HG03039 (cell line): ENCODE measurements around the gene LEF1.

Source experiments
- ATAC-seq: cut with Tn5 transposase; IDR thresholded peaks from one replicate; pipeline ENCODE4 v1.9.1; 2021; ENCODE audit warnings: mild to moderate bottlenecking, moderate library complexity; ENCODE audit not compliant: unreplicated experiment

Gene LEF1

GRCh38 chr4:108115168-108115526 is 53.6 kb downstream of the LEF1 start:
- ATAC-seq = no peak

DNA sequence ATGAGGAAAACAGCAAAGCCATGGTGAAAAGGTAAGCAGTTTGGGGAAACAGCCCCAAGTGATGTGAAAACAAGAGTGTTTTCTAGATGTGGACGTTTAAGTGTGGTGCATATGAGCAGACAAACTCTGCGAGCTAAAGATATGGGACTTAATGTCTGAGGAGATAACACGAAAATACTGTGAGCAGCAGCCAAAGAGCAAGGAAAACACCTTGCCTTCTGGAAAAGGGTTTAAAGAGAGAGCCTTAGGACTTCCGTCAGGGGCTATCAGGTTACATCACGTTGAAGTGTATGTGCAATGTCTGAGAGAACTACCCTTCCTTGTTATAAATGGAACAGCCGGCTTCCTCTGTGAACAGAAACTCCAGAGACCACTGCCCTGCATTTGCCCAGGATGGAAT is 54.2 kb downstream of the LEF1 start:
- no peak for ATAC-seq

DNA sequence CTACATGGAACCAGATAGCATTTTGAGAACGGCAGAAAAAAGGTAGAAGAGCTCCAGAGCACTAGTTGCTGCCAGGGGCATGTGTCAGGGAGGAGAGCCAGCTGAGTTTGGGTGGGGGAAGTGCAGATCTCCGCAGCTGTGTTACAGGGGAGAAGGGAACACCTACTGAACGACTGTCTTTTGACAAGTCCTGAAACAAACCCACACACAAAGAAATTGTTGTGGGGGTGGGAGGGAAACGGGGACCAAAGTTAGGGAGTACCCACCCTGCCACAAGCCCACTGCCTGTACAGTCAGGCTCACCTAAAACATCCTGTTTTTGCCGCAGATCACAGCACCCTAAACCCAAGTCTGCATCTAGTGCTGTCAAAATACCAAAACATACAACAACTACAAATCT is 55.5 kb downstream of the LEF1 start:
- no peak for ATAC-seq

- ATAC-seq = no peak
Measured at GRCh38 chr4:108111781-108112180, 57.0 kb downstream of the LEF1 start.

DNA sequence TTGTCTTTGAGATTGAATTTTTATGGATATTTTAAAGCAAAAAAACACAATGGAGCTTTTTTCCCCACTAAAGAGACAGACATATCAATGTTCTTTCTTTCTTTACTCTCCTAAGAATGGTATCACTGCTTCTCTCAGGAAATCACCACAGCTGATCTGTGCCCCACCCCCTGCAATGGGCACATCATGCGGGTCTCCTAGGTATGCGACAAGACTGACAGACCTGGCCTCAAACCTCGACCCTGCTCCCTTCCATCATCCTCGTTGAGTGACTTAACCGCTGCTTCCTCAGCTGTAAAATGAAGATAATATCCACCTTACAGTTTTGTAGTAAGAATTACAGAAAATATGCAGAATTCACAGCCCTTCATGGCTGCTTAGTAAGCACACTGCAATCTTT is 58.3 kb downstream of the LEF1 start:
- ATAC-seq = peak; percentile 11

GRCh38 chr4:108109997-108110416 is 58.7 kb downstream of the LEF1 start:
- peak; percentile 57 for ATAC-seq

- ATAC-seq = no peak
Measured at GRCh38 chr4:108109111-108109510, 59.6 kb downstream of the LEF1 start.

GRCh38 chr4:108107729-108108382 is 60.9 kb downstream of the LEF1 start:
- no peak for ATAC-seq

GRCh38 chr4:108107101-108107500 is 61.6 kb downstream of the LEF1 start:
- ATAC-seq = no peak

- no peak for ATAC-seq
Measured at GRCh38 chr4:108106186-108106585, 62.5 kb downstream of the LEF1 start.

DNA sequence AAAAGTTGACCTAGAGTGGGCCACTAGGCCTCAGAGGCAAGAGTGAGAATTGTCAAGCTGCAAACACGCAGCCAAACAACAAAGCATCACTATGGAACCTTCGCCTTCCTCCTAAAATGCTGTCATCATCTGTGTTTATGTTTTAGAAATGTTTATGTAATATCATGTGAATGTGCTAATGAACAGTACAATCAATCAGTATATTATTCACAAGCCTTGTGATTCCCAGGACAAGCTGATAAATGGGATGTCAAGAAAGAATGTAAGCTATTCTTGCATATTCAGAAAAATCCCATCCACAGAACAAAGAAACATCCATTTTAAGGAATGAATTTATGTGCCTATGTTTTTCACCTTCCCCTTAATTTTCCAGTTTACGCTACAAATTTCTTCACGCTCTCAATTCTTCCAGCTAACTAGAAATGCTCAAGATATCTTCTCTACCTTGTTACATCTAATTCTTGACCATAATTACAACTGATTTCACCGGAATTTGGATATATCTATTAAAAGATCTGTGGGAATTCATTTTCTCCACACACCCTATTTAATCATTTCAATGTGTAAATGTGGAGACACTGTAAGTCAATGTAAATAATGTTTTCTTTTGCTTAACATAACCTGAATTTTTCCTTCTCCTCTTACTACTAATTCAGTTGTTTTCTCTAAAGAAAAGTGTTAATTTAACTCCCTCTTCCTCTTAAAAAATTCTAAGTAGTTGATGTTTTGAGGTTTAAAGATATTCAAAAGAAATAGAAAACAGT is 65.5 kb downstream of the LEF1 start:
- ATAC-seq = no peak

DNA sequence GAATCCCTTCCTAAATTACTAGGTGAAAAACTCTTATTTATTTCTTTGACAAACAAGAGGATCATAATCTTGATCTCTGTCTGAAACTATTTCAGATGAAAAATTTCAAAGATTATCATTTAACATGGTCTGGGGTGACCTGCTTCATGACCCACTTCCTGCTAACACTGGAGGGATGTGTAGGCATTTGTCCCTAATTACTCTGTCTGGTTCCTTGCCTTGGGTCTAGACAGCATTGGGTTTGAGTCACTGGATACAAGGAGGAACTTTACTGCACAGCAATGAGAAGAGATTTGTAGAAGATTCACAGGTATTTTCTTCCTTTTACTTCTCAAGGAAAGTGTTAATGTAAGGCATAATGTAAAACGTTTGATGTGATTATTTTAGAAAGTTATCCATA is 67.9 kb downstream of the LEF1 start:
- ATAC-seq = no peak

DNA sequence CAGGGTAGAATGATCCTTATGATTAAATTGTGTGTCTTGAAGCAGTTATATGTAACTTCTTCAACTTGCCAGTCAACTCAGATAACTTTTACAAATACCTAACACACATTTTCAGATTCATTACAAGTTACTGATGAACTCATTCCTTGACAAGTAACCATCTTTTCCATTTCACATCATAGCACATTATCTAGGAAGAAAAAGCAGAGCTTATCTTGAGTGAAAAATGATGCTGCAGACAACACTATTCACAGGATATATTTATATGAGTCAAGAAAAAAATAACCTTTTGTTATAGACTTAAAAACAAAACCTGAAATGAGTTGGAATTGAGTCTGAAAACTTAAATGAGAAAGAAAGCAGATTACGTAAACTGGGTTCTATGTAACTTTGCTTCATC is 68.9 kb downstream of the LEF1 start:
- no peak for ATAC-seq

- ATAC-seq = no peak
Measured at GRCh38 chr4:108097990-108098553, 70.7 kb downstream of the LEF1 start.

- ATAC-seq = no peak
Measured at GRCh38 chr4:108094923-108095482, 73.7 kb downstream of the LEF1 start.

DNA sequence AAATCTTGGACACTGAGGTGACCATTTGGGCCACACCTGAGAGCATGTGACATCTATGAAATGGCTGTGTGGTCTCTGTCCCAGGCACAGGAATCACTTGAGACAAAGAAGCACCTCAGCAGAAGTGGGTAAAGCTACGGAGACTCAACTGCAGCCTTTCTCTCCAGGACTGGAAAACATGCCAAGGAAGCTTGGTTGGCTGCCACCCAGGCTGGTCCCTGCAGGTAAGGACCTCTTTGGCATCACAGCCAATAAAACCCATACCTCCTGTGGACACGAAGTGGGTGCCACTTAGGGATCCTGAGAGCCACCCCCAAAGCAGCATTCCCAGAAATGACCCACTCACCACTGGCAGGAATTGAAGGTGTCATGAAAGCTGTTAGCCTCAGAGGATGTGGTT is 74.6 kb downstream of the LEF1 start:
- no peak for ATAC-seq

GRCh38 chr4:108092288-108092687 is 76.4 kb downstream of the LEF1 start:
- no peak for ATAC-seq

- no peak for ATAC-seq
Measured at GRCh38 chr4:108087293-108087967, 81.3 kb downstream of the LEF1 start.

DNA sequence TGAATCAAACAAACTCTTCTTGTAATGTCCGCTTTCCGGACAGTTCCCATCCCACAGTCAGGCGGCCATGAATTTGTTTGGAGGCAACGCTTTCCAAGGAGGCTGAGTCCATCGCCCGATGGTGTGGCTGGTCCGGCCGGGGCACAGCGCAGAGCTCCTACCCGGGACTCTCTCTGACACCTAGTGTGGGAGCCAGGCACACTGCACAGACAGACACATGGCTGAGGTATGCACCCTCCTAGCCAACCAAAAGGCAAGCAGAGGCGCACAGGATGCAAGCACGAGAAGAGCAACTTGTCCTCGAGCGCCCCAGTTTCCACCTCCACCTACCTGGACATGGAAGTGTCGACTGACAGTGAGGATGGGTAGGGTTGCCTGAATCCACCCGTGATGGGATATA is 87.5 kb downstream of the LEF1 start:
- no peak for ATAC-seq

DNA sequence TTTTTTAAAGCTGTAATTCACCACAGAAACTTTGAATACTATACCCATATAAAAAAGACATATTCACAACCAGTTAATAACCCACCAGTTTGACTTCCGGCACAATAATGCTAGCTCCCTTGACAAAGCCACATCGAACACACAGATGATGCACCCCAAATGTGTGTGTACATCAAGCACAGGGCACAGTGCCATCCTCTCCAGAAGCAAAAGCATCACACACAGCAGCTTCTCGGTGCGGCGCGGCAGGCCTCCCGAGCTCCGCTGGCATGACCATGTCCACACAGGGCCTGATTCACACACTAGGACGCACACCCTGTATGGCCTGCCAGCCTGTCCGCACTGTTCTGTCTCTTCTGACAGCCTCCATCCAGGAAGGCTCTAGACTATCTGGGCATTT is 88.0 kb downstream of the LEF1 start:
- ATAC-seq = no peak

GRCh38 chr4:108078024-108078733 is 90.6 kb downstream of the LEF1 start:
- no peak for ATAC-seq
